Stimulated activated CD4-positive, alpha-beta T cell treated with anti-CD3 and anti-CD28 coated beads, Interleukin-2, amount 100 ng/mL, for 48 hours (primary cell): Measurements from ENCODE around the gene GADD45GIP1.

Source experiments
- DNase-seq, 2 donors: peaks; one replicate each; pipeline ENCODE4 v3.0.0-alpha.2; 2020

Gene GADD45GIP1

GRCh38 chr19:12956446-12957388 is at the start of gene GADD45GIP1:
TSS of gene GADD45GIP1 (minus strand) at chr19:12957223. CDS start at chr19:12957212, 11 bp downstream.
- DNase-seq = peak; percentile 81 to 85

DNA sequence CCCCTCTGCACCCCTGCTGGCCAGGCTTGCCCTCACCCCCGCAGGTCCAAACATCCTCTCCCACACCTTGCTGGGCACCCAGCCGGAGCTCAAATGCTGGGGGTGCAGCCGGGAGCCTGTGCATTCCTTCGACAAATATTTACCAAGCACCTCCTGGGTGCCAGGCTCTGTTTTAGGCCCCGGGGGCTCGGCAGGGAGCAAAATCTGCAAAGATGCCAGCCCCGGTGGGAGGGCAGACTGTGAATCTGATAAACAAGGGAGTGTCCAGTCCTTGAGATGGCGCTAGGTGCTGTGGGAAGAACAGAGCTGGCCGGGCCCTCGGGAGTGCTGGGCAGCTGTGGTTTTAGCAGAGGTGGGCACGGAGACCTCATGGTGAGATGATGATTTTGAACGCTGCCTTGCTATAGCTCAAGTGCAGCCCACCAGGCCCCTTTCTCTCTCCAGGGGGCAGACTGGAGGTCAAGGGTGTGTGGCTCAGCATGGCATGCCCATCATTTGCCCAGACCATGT is 48.9 kb upstream of the GADD45GIP1 start:
- DNase-seq = no peak

GRCh38 chr19:13005253-13005652 is 48.2 kb upstream of the GADD45GIP1 start:
- no peak for DNase-seq

DNA sequence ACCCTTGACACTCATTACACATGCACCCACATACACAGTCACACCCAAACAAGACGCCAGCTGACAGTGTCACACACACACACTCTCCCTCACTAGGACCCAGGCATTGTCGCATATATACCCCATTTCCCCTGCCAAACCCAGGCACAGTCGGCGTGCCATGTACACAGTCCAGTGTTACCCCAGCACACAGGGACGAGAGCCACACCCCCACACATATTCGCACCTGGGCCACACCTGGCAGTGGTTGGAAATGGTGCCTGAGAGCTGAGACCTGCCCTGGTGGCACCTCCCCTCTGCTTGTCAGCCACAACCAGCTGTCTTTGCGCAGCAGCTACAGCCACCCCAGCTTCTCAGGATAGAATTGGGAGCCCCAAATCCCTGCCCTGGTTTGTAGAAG is 47.2 kb upstream of the GADD45GIP1 start:
- DNase-seq = no peak

- no peak for DNase-seq
Measured at GRCh38 chr19:13003081-13003480, 46.1 kb upstream of the GADD45GIP1 start.

GRCh38 chr19:13002166-13002898 is 45.3 kb upstream of the GADD45GIP1 start:
- no peak for DNase-seq

DNA sequence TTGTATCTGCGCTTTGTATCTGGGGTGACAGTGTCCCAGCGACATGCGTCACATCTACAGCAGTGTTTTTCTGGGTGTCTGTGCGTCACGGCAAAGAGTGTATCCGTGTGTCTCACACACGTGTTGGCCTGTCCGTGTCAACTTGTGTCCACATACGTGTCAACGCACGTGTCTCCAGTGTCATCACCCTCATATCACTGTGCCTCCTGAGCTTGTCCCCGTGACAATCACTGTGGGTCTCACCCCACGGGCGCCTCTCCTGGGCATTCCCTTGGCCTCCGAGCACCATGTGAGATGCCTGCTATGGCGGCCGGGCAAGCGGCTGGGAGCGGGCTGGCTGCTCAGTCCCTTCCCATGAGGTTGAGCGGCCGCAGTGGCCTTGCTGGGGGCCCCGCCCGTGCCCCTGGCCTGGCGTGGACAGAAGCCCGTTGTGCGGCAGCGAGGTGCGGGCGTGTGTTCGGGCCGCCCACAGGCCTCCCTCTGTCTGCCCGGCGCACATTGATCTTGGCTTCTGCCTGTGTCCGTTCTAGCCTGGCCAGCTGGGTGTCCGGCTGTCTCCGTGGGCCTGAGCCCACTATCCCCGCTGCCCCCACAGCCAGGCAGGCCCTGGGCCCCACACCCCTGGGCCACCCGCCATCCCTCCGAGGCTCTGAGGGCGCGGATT is 44.6 kb upstream of the GADD45GIP1 start:
- no peak for DNase-seq

- no peak for DNase-seq
Measured at GRCh38 chr19:13001166-13001501, 44.1 kb upstream of the GADD45GIP1 start.

GRCh38 chr19:12997967-12998940 is 41.2 kb upstream of the GADD45GIP1 start:
- no peak for DNase-seq

DNA sequence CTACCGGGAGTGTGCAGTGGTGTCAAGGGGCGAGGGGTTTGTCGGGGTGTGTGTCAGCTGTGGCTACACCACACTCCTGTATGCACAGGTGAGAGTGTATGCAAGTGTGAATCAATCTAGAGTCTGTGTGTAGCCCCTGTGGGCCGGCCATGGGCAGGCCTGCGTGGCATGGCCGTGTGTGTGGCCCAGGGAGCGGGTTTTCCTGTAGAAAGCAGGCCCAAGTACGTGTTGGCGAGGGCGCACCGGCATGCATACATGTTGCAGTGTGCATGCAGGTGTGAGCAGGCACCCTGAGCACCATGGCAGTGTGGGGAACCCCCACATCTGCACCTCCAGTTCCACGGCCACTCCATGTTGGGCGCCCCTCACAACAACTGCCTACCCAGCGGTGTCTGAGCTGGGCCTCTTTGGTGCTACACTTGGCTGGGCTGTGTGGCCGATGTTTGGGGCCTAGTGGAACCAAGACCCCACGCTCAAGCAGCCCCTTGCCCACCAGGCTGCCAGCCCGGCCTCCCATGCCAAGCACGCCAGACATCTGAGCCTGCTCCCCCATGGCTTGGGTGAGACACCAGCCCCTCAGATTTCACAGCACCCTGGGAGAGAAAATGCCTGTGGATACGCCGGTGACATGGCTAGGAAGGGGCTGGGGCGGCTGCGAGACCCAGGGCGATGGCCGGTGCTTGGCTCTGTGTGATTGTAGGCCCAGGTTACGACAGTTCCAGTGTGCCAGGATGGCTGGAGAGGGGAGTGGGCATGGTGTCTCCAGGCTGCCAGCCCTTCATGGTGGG is 40.4 kb upstream of the GADD45GIP1 start:
- DNase-seq = no peak

- no peak for DNase-seq
Measured at GRCh38 chr19:12996406-12997094, 39.5 kb upstream of the GADD45GIP1 start.

GRCh38 chr19:12995596-12996405 is 38.8 kb upstream of the GADD45GIP1 start:
- no peak for DNase-seq

- DNase-seq = peak; percentile 43 to 49
Measured at GRCh38 chr19:12994701-12995595, 37.9 kb upstream of the GADD45GIP1 start, which contains the start of gene NFIX. TSS of gene NFIX (plus strand) at chr19:12995475. CDS start at chr19:12995838, 363 bp downstream.

DNA sequence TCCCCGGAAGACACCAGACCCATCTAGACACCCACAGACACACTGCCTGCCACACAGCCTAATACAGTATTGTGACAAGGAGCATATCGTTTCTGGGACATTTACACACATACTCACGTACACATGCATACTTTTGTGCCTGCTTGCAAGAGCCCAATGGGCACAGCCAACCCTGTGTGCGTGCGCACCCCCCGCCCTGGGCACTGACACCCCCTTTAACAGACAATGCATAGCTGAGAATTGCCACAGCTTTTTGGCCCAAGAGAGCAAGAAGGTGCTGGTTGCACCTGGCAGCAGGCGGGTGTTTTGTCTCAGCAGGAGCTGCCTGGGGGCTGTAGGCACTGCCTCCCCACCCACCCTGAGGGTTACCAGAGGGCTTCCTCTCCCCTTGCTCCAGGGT is 36.5 kb upstream of the GADD45GIP1 start:
- no peak for DNase-seq

- DNase-seq = no peak
Measured at GRCh38 chr19:12992729-12993128, 35.7 kb upstream of the GADD45GIP1 start.

- no peak for DNase-seq
Measured at GRCh38 chr19:12991296-12991695, 34.3 kb upstream of the GADD45GIP1 start.

- no peak for DNase-seq
Measured at GRCh38 chr19:12990853-12991252, 33.8 kb upstream of the GADD45GIP1 start.

GRCh38 chr19:12990431-12990830 is 33.4 kb upstream of the GADD45GIP1 start:
- no peak for DNase-seq
